Measurements from ENCODE around the gene DHRS1.
"Not testable (repeated sequence)": the region's sequence is repeated elsewhere in the genome, so short reads cannot be mapped to it uniquely, and the experiment has no call there.

Gene DHRS1

DNA sequence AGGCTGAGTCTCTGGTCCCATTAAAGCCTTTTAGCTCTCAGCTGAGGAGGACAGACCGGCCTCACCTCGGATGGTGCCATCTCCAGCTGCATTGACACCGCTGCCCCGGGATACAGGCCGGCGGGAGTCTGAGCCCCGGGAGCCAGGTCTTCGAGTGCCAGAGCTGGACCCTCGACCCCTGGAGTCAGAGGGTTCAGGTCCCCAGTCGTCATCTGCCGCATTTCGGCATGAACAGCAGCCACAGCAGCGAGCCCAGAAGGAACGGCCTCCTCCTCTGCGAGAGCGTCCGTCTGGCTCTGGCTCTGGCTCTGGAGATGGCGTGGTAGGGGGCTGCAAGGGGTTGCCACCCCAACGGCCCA is 37.6 kb downstream of the DHRS1 start:
- DNase-seq, result no peak

DNA sequence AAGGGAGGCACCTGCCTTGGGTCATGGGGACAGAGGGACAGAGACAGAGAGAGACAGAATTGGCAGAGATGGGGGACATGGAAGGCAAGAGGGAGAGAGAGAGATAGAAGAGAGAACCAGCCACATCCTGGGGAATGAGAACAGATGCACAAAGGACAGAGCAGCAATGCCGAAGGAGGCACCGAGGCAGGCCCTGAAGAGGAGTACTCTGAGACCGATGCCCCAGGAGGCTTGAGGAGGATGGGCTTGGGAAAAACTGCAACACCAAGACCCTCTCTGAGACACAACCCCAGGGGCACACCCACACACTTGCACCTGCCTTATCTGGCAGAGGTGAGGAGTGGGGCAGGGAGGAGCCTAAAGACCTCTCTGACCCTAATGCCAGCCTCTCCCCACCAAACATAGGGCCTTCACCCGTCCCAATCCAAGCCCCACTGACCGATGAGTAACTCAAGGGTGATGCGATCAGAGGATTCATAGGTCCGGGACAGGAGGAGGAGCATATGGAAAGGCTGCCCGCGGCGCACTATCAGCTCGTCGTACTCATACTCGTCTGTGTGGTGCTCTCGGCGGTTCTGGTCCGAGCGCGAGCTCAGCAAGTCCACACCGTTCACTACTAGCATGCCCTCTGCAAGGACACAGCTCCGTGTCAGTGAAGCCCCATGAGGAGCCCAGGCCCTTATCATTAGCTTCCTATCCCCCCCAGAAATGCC is 38.2 kb downstream of the DHRS1 start:
- DNase-seq, result no peak

DNA sequence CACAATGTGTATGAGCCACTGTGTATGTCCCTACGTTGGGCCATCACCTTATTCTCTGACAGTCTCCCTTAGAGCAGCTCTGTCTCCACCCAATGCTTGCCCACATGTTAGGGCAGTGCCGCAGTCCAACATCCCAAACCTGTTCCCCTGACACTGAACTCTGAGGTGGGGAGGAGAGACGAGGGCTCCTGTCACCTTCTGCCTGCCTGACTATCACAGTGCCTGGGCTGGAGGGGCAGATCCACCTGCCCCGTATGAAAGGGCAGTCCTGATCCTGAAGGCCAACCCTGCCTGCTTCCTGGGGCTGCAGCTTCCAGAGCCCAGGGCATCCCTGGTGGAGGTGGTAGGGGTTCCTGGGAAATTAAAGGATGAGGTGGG is 38.8 kb downstream of the DHRS1 start:
- no peak for DNase-seq

DNA sequence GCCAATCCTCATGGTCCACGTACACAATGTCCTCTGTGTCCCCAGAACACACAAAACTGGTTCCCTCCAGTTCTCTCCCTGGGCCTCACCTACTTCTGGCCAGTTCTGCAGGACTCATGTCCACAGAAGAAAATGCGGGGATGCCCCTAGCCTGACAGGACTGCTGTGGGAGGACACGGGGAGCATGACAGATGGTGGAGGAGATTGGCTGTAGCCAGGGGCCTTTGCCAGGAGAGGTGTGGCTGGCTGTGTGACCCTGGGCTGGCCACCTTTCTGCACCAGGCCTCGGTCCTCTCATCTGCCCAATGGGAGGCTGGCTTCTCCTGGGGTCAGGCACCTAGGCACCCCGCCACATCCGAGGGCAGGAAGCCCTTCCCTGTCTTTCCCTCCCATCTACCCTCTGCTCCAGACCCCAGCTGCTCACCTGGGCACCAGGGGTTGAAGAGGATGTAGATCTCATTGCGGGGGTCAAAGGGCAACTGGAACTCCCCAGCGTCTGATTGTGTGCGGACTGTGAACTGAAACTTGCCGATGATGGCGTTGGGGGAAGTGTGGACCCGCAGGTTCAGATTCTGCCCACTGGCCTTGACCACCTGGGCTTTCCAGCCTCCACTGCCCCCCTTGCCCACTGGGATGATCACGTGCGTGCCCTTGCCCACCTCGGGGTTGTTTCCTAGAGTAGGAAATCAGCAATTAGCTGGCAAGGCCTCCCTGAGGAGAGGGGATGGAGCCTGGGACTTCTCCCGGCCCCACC is 39.4 kb downstream of the DHRS1 start:
- DNase-seq, result no peak

DNA sequence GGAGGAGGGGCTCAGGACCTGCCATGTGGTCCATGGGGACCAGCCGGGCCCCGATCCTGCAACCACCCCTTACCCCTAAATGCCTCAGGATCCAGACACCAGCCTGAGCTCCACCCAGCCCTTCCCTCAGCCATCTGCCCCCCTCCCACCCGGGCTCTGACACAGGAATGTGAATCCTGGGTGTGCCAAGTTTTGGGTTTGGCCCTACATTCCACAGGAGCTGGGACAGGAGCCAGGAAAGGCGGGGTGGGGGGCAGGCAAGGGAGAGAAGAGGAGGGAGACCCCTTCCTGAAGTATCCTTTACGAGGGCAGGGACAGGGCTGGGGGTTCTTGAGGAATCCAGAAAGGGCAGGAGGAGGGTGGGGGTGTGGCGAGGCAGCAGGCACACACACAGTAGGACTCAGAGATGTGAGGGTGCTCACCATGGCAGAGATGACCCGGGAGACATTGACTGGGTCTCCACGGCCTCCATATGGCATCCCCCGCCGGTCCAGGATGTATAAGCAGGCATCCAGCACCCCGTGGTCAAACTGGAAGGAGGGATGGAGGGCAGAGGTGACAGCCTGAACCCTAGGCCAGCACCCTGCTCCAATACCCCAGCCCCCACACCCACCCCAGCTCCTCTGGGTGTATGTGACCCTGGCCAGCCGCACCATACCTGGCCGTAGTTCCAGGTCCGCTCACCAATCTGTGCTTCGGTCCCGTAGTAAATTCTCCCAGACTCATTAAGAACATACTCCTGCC is 40.1 kb downstream of the DHRS1 start:
- no peak for DNase-seq

DNA sequence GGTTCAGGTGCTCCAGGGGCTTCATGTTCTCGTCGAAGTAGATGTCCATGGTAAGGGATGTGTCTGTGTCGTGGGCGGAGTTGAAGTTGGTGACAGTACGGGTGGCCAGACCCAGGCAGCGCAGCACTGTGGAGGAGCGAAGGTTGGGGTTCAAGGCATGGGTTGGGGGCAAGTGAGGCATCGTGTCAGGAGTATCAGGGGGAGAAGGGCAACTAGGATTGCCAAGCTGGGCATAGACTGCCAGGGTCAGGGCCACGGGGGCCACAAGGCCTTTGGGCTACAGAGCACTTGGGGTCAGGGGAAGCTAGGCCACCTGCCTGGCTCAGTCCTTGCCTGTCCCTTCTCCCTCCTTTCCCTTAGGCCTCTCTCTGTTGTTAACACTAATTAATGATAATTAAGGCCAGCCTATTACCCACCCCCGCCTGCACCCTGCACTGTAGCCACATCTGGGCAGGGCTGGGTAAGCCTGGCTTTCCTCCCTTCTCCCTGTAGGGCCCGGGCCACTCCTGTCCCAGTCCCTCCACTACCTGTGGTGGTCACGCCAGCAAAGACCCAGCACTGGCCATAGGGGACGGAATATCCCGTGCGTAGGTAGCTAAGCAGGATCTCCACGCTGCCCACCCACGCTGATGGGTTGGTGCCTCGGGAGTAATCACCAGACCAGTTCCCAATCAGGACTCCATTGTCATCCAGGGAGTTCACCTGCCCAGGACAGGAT is 40.9 kb downstream of the DHRS1 start:
- DNase-seq, result no peak

DNA sequence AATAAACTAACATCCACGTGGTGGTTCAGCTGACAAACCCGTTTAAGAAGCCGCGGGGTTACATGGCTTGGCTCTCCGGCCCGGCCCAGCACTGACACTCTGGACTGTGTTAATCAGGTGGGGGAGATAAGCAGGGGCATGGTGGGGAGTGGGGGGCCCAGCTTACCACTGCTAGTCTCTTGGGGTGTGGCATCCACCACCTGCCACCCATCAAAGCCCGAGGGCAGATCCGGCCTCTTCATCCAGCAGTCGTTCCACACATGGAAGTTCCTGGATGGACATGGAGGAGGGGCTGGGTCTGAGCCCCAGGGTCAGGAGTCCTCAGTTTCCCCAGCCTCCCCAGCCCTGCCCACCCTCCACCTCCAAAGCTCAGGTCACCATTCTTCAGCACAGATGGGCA is 41.5 kb downstream of the DHRS1 start:
- DNase-seq, result no peak

DNA sequence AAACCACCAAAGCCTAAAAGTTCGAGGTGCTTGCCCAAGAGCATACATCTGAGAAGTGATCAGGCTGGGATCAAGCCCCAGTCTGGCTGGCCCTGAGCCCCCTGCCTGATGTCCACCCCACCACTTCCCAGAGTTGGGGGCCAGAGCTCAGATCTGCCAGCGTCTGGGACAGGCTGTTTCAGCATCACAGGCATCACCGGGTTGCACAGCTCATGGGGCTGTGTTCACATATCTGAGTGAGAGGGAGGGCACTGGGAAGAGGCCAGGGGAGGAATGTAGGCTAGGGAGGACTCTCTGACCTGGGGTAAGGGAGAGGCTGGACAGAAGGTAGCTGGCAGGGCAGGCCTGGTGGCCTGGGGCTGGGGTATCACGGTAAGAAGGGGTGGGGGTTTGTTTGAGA is 42.6 kb downstream of the DHRS1 start:
- no peak for DNase-seq

DNA sequence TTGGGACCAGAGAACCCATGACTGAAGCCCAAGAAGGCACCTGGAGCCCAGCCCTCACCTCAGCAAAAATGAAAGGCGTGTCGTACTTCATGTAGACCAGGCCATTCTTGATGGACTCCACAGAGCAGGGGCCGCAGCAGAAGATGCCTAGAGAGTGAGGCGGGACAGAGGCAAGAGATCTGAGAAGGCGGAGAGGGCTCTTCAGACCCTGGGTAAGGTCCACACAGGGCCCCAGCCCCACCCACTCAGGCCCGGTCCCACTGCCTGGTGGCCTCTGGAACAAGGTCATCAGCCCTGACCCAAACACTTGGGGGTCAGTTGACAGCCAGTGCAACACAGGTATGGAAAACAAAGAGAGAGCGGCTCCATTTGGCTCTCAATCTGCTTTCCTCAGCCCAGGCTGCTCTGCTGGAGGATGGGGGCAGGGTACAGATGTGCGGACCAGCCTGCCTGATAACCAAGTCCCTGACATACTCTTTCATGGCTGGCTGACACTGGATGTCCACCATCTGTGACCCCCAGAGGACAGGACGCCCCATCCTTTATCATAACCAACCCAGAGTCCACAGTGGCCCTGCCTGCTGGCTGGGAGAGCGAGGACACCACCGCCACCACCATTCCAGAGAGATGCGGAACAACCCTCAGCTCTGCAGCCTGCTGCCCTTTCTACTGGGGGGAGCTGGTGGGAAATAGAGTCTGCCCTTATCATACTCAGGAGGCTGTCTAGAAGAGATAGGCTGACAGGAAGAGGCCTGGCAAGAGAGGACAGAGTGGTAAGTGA is 43.5 kb downstream of the DHRS1 start:
- DNase-seq, result no peak

DNA sequence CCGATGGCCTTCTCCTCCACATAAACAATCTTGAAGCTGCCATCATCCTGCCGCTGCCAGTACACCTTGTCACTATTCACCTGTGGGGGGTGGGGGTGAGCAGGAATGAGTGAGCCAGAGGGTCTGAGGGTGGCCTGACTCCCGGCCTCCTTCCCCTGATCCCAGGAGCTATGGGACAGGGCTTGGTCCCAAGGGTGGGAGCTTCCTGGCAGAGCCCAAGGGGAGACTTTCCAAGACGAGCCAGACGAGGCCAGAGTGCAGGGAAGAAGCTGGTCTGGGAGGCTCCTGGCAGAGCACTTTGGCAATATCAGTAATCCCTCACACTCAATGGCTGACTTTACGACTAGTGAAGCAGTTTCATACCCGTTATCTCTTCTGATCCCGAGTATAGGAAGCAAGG is 44.1 kb downstream of the DHRS1 start:
- no peak for DNase-seq

DNA sequence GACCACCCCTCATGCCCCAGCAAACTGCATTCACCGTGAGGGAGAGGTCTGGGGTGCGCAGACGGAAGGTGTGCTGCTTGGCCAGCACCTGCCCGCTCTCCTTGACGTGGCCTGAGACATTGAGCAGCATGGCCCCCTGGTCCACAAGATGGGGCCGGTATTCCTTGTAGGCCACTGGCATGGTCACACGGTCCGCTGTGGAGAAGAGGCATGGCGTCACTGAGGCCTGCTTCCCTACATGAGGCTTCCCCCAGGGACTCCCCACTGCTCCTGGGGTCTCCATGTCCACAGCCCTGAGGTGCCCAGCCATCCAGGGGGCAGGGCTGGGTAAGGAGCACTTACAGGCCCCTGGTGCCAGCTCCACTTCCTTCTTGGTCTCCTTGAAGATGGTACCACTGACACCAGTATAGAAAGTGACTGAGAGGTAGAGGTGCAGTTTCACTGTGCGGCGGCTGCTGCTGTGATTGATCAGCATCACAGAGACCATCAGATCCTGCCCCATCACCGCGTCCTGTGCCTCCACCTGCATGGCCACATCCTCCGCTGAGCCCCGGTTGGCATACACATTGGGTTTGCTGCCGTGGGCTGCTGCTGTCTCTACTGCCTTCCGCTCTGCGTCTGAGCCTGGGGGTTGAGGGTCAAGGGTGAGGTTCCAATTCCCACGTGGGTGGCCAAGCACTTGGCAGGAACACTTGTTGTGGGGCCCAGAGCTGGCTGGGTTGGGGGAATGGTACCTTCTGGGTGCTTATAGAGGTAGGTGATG is 44.8 kb downstream of the DHRS1 start:
- DNase-seq, result no peak

DNA sequence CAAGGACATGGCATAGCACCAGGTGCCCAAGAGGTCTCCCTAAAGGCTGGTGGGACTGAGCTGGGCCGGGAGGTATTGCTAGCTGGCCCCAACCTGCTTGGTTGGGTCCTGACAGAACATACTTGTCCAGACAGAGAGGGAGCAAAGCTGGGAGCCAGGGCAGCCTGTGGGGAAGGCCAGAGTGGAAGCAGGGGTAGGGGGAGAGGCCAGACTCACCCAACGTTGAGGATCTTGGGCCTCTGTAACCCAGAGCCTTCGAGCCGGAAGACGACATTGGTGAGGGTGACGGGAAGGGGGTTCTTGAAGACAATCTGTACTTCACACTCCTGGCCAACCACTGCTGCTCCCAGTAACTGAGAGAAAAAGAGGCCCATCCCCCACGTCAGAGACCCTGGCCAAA is 45.6 kb downstream of the DHRS1 start:
- no peak for DNase-seq

DNA sequence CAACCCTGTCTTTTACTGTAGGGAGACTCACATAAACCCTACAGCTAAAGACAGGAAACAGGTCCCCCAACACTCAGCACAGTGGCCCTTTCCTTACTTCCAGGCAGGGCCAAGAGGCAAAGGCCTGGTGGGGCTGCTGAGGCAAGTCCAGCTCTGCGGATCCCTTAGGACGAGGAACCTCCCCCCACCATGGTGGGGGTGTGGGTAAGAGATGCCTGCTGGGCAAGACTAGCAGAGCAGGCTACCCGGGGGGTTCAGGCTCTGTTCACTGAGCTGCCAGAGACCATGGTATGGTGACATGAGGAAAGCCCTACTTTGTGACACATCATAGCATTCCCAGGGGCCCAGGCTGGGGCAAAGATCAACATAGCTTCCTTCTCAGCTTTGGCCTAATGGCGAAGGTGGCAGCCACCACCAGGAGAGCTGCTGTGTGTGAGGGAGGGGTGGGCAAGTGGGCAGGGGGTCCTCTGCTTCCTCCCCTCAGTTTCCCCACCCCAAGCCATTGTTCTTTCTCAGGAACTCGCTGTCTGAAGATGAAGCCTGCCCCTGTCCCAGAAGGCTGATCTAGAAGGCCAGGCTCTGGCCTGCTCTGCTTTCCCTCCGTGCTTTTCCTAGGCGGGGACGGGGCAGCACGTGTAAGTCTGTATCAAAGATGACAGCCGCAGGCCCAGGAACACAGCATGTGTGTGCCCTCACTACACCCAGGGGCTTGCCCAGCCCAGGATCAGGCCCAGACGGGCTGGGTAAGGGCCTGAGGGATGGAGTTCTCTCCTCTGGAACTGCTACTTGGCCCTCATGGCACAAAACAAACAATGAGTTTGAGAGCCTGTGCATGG is 47.1 kb downstream of the DHRS1 start:
- no peak for DNase-seq

DNA sequence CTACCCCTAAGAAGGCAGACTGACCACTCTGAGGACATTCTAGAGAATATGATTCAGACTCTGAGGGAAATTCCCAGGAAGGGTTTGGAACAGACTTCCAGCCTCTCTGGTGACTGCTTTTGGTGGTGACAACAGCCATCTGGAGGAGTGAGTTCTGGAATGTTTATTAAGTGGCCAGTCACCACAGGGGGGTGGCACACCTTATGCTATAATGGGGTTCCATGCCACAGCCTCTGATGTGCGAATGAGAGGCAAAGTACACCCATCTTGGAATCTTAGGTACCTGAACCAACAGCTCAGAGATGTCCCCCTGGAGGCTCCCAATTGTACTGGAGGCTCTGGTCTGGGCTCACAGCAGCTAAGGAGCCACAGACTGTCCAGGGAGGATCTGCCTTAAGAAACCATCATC is 47.7 kb downstream of the DHRS1 start:
- DNase-seq, result no peak

DNA sequence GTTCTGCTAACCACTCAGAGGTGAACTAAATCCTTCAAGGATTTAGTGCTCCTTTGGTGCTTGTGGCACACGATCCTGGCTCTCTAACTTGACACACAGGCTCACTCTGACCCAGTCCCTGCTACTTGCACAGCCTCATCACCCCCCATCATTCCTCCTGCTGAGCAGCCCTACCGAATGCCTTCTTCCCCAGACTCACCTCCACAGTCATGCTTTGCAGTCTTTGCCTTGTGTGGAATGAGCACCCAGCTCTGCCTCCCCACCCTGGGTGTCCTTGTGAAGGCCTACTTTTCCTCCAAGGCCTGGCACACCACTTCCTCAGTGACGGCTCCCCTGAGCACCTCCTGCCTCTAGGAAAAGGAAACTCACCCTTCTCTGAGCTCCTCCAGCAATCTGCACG is 49.2 kb downstream of the DHRS1 start:
- no peak for DNase-seq

DNA sequence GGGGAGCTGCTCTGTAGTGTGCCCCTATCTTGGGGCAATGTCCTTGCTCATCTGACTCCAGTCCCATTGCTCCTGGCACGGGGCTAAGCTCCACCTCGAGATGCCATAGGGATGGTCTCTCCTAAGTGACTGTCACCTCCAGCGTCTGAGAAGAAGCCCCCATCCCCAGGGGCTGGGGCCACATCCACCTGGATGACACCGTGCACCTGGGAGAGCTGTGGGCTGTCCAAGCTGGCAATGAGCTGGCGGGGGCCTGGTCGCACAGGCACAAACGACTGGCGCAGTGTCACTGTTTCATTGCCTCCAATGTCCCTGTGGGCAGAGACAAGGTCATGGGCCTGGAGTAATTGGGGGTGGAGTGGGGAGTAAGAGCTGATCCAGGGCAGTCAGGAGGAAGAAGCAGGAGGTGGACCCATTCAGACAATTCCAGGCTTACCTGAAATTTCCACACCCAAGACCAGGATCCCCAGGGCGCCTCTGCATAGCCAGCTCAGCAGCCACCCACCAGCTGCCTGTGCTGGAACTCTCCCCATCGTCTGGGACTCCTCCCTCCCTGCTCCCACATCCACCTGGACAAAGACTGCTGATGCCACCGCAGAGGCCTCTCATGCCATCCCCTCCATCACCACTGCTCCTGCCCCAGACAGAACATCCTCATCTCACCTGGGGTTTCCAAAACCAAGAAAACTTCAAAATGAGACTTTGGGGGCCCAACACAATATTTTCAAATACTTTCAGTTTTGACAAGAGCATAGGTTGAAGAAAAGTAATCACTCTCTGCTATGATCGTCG is 50.2 kb downstream of the DHRS1 start:
- no peak for DNase-seq

DNA sequence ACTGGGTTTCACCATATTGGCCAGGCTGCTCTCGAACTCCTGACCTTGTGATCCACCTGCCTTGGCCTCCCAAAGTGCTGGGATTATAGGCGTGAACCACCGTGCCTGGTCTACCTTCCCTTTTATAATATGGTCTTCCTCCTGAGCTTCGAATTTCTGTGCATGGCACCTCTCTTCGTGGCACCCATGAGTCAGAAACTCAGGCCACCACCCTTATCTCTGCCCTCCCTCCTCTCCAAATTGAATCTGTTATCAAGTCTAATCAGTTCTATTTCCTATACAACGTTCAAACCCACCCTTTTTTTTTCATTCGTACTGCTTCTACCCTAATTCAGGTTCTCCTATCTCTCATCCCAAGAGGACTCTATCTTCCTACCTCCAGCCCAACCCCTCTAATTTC is 52.2 kb downstream of the DHRS1 start:
- DNase-seq, result no peak

DNA sequence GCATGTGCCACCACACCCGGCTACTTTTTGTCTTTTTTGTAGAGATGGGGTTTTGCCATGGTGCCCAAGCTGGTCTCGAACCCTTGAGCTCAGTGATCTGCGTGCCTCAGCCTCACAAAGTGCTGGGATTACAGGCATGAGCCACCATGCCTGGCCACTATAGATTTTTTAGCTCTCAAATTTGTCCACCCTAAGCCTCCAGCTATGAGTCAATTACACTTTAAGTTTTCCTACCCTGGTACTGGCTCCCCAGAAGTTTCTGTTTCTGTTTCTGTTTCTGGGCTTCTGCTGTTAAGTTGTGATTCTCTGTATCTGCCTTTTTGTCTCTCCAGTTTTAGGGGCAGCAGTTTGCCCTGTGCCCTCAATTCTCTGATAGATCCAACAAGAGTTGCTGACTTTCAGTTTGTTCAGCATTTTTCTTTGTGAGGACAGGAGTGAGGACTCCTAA is 52.8 kb downstream of the DHRS1 start:
- DNase-seq, result no peak

DNA sequence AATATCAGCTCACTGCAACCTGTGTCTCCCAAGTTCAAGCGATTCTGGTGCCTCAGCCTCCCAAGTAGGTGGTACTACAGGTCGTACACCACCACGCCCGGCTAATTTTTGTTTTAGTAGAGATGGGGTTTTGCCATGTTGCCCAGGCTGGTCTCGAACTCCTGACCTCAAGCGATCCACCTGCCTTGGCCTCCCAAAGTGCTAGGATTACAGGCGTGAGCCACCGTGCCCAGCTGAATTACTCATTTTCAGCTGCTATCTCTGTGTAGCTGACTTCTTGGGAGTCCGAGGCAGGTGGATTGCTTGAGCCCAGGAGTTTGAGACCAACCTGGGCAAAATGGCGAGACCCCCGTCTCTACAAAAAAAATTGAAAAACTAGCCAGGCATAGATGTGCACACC is 54.2 kb downstream of the DHRS1 start:
- not testable (repeated sequence) for DNase-seq

DNA sequence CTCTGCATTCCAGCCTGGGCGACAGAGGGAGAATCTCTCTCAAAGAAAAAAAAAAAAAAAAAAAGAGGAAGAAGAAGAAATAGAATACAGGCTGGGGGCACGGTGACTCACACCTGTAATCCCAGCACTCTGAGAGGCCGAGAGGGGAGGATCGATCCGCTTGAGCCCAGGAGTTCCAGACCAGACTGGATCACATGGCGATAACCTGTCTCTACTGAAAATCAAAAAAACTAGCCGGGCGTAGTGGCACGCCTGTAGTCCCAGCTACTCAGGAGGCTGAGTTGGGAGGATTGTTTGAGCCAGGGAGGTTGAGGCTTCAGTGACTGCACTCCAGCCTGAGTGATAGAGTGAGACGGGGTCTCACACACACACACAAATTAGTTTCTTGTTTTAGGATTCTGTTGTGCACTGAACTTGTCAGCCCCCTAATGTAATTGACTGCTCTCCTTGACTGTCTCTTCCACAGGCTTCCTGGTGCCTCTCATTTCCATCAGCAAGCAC is 56.2 kb downstream of the DHRS1 start:
- no peak for DNase-seq

All from NCI-H1930 (cell line).